Endometrial microvascular endothelial cells (primary cell): Measurements from ENCODE around the gene ERN1. TPM values are rescaled to one million over a fixed set of nuclear protein-coding genes. Genes with fewer than 3 reads are reported as not detected.
"Not testable (repeated sequence)": the region's sequence is repeated elsewhere in the genome, so short reads cannot be mapped to it uniquely, and the experiment has no call there.

Experiments
- in situ Hi-C: cut with HindIII; loops from 2 replicates; pipeline ENCODE4 v1.10.0; 2017; ENCODE audit warnings: low sequenced_read_pairs, low pct_unique_long_range_greater_than_20kb; ENCODE audit errors: inconsistent ontology term
- total RNA-seq: library from RNA; depleted of rRNA; stranded (reverse); fragments of >200 nt; gene quantifications from one replicate; pipeline ENCODE4 v1.2.3, GENCODE V29; 2015; ENCODE audit errors: inconsistent ontology term

Gene ERN1
- total RNA-seq, 1 donor from 2014 or later = 23.1 TPM

- in situ Hi-C loops = no loop called here
Measured at GRCh38 chr17:64145751-64146417, 15.9 kb upstream of the ERN1 start.

GRCh38 chr17:64145375-64145750, 15.4 kb upstream of the ERN1 start:
- in situ Hi-C loops = no loop called here

DNA sequence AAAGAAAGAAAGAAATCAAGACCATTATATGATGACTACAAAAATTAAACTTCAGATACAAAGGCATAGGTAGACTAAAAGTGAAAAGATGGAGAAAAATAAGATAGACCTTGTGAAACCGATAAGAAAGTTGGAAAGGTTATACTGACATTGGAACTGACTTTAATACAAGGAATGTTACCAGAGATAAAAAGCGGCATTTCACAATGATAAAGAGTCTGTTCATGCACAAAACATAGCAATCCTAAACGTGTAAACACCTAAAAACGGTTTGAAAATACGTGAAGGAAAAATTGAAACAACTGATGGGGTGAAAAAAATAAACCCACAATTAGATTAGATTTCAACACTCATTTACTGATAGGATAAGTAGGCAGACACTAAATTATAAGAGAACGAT, 9.6 kb upstream of the ERN1 start:
- in situ Hi-C loops = no loop called here

DNA sequence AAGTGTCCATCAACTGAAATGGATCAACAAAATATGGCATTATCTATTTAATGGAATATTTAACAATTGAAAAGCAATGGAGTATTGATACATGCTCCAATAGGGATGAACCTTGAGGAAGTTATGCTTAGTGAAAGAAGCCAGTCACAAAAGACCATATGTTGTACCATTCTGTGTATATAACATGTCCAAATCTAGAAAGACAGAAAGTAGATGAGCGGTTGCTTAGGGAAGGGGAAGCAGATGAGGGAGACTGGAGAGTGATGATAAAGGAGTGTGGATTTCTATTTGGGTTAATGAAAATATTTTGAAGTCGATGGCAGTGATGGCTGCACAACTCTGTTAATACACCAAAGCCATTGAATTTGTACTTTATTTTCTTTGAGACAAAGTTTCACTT, 8.5 kb upstream of the ERN1 start:
- in situ Hi-C loops = no loop called here

GRCh38 chr17:64135000-64135399, 5.1 kb upstream of the ERN1 start:
- in situ Hi-C loops = no loop called here

DNA sequence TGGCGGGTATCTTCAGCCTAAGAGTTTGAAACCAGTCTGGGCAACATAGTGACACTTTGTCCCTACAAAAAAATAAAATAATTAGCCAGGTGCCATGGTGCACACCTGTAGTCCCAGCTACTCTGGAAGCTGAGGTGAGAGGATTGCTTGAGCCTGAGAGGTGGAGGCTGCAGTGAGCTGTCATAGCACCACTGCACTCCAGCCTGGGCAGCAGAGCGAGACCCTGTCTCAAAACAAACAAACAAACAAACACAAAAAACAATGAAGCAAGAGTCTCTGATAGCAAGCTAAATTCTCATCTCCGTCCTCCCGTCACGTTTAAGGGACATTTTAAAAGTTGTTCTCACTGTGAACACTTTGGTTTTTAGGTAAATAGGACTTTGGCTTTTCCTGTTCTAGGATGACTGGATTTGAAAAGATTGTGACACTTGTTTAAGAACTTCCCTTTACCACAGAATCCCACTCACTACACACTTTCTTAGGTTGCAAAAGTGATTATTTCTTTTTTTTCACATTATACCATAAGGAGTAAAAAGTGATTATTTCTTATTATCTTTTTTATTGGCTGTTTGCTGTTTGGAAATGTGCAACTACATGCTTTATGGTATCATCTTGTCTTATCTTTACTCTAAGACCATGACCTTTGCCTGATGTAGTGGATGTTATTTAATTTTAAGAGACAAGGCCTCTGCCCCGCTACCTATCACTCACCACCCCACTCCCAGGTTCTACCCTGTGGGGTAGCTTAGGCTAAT, 4.4 kb upstream of the ERN1 start:
- in situ Hi-C loops = no loop called here

- in situ Hi-C loops = no loop called here
Measured at GRCh38 chr17:64133546-64134215, 3.7 kb upstream of the ERN1 start.

- in situ Hi-C loops = no loop called here
Measured at GRCh38 chr17:64131606-64132270, 1.8 kb upstream of the ERN1 start.

DNA sequence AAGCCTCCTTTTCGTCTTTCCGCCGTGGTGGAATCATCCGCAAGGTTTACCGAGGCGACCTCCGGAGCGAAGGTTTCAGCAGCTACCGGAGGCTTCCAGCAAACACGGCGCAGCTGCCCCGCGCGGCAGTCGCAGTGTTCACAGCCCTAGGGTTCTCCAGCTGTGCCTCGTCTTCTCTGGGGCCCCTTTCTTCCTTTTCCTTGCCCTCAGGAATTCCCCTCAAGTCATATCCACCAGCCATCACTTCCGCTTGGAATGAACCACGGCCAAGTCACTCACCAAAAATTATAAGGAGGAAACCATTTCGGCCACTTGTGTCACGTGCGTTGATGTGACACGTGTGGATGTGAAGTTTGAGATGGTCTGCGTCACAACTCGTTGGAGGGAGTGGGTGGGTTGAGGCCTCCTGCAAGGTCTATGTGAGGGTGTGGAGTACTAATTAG, 636 bp upstream of the ERN1 start:
- in situ Hi-C loops = no loop called here

GRCh38 chr17:64129515-64129764, 504 bp downstream of the ERN1 start:
- in situ Hi-C loops = no loop called here

DNA sequence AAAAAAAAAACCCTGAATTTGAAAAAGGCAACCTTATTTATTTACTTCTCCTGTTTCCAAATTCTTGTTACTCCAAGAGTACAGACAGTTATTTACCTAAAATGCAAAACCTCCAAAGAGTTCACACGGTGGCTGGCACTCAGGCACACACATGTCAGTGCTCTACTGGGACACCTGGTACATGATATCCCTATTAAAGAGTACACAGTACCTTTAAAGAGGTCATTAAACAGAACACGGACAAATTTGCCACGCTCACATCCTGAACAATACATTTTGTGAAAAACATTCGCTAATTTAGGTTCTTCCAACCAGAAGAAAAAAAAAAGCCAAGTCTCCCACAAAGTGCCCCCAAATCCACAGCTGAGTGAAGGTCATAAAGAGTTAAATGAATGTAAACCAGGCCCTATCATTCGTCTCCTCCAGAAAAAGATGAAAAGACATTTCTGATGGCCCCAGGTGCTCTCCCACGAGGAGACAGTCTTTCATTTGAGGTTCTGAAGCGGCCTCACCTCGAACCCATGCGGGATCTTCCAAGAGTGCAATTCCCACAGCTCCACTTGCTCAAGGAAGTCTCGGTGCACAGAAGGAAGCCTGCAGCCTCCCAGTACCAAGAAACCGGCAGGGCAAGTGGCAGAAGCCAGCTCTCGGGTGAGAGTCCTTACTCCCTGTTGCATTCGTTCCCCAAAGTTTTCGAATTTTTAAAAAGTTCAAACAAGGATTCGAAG, 993 bp downstream of the ERN1 start:
- in situ Hi-C loops = no loop called here

GRCh38 chr17:64126918-64127317, 3.0 kb downstream of the ERN1 start:
- in situ Hi-C loops = no loop called here

DNA sequence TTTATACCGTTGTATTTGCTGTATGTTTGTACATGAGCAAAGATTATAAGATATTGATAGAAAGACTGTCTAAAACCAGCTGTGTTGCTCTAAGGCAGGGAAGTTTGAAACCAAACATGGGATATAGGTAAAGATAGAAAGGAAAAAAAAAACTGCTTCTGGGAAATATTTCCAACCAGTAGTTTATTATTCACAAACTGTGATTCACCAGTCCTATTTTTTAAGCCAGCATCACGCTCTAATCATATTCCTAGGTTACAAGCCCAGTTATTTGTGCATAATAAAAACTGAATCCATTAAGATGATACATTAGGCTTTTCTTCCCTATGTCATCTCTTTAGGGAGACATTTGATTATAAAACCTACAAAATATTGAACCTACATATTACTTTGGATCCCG, 4.0 kb downstream of the ERN1 start:
- in situ Hi-C loops = no loop called here

- in situ Hi-C loops = no loop called here
Measured at GRCh38 chr17:64124609-64125008, 5.3 kb downstream of the ERN1 start.

DNA sequence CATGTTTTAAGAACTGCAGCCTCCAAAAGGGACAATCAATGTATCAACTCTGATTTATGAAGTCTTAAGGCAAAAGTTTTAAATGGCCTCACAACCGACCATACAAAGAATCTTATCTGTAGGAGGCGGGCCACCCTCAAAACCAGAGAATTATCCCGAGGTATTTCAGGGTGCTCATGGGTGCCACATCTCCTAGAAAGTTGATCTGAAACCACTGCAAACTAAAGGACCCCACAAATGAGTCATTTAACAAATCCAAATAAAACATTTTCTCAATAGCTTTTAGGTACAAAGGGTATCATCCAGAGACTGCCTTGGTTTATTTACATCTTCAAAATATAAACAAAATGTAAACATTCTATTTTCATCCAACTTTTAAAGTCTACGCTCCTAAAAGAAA, 6.8 kb downstream of the ERN1 start:
- in situ Hi-C loops = no loop called here

DNA sequence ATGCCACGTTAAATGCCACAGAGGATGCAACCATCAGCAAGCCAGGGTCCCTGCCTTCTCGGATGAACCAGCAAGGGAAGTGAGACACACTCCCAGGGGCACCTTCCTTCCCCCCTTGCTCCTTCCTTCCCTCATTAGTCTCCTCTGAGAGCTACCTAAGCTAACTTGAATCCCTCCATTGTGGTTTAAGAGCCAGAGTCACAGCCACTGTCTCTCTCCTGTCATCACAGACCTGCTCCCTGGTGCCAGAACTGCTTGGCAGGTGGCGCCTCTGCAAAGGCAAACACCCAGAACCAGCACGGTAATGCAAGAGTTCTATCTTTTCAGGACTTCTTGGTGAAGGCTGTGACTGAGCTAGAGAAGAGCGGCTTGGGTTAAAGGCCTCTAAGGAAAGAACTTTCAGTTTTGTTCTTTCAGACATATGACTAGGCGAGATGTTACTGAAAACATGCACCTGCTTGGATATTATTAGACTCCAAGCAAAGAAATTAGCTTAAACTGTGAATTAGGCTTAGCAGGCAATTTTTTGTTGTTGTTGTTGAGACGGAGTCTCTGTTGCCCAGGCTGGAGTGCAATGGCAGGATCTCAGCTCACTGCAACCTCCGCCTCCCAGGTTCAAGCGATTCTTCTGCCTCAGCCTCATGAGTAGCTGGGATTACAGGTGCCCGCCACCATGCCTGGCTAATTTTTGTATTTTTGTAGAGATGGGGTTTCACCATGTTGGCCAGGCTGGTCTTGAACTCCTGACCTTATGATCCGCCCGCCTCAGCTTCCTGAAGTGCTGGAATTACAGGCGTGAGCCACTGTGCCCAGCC, 8.8 kb downstream of the ERN1 start:
- in situ Hi-C loops = not testable (repeated sequence)

GRCh38 chr17:64120159-64120810, 9.7 kb downstream of the ERN1 start:
- in situ Hi-C loops = no loop called here
